Calu3 (cell line): ENCODE results near the gene SLC4A7. TPM values are rescaled to one million over a fixed set of nuclear protein-coding genes. Genes with fewer than 3 reads are reported as not detected.

Experiments used
- BruUV-seq: library from RNA; stranded (reverse); fragments of 400-500 nt; replicated peaks from 2 replicates; lab custom pipeline; 2021; lab: Mats Ljungman, UMichigan
- CTCF ChIA-PET: fragments of 300-600 bp; sonication (Branson Sonifier 250); formaldehyde crosslinking; loops from one replicate; lab custom pipeline; 2022; ENCODE audit warnings: antibody characterized with exemption; lab: Charles Lee
- DNase-seq: peaks from one replicate; pipeline ENCODE4 v3.0.0; 2022
- H3K27ac Mint-ChIP-seq: one replicate; pipeline ENCODE4 v1.8.0; 2022; ENCODE audit warnings: mixed read lengths; ENCODE audit not compliant: unreplicated experiment
- H3K27me3 Mint-ChIP-seq: one replicate; pipeline ENCODE4 v1.8.0; 2022; ENCODE audit warnings: mixed read lengths; ENCODE audit not compliant: unreplicated experiment
- H3K36me3 Mint-ChIP-seq: one replicate; pipeline ENCODE4 v1.8.0; 2022; ENCODE audit warnings: mild to moderate bottlenecking, moderate library complexity, mixed read lengths; ENCODE audit not compliant: insufficient read depth, unreplicated experiment
- H3K4me1 Mint-ChIP-seq: one replicate; pipeline ENCODE4 v1.8.0; 2022; ENCODE audit warnings: mild to moderate bottlenecking, low read depth, mixed read lengths; ENCODE audit not compliant: unreplicated experiment
- H3K4me3 Mint-ChIP-seq: one replicate; pipeline ENCODE4 v1.8.0; 2022; ENCODE audit warnings: mild to moderate bottlenecking, low read depth, moderate library complexity, mixed read lengths; ENCODE audit not compliant: unreplicated experiment
- H3K9me3 Mint-ChIP-seq: one replicate; pipeline ENCODE4 v1.8.0; 2022; ENCODE audit warnings: low read depth, mixed read lengths; ENCODE audit not compliant: unreplicated experiment
- CTCF ChIP-seq: fragments of 200-600 bp; IDR thresholded peaks from one replicate; pipeline ENCODE4 v1.8.0; 2022; ENCODE audit warnings: antibody characterized with exemption; ENCODE audit not compliant: unreplicated experiment
- intact Hi-C: fragments of 100-400 bp; cut with micrococcal nuclease; formaldehyde crosslinking; loops from one replicate; pipeline ENCODE4 v1.10.0; 2022; ENCODE audit not compliant: unreplicated experiment
- total RNA-seq: library from RNA; stranded (reverse); gene quantifications from 2 replicates; pipeline ENCODE4 v1.2.3, GENCODE V29; 2022

Gene SLC4A7
- total RNA-seq, 1 experiment from 2014 or later: 61.6 TPM

- Mint-ChIP-seq H3K27me3 (no peaks in the 10 kb centered on the region), H3K36me3 (peaks cover 5% of the 10 kb centered on the region), H3K4me1 (no peaks in the 10 kb centered on the region), H3K9me3 (no peaks in the 10 kb centered on the region), H3K4me3 (no peak overlapping the region), H3K27ac (no peak overlapping the region)
- no TSS peak for BruUV-seq
- no peak for DNase-seq
- TF ChIP-seq CTCF: no peak
- intact Hi-C loops: no loop called here
- CTCF ChIA-PET: no interaction called here
Measured at GRCh38 chr3:27380433-27381357, 103.5 kb downstream of the SLC4A7 start.

GRCh38 chr3:27378331-27378730, 105.9 kb downstream of the SLC4A7 start:
- Mint-ChIP-seq H3K36me3 (no peaks in the 10 kb centered on the region), H3K4me1 (no peaks in the 10 kb centered on the region), H3K27me3 (no peaks in the 10 kb centered on the region), H3K4me3 (no peak overlapping the region), H3K9me3 (no peaks in the 10 kb centered on the region), H3K27ac (peak overlapping the region; percentile 8)
- no TSS peak for BruUV-seq
- CTCF ChIA-PET: no interaction called here
- intact Hi-C loops: no loop called here
- TF ChIP-seq CTCF: no peak
- no peak for DNase-seq

- no peak overlapping the region for H3K27ac Mint-ChIP-seq
- CTCF ChIA-PET: no interaction called here
- intact Hi-C loops: no loop called here
- H3K4me1 Mint-ChIP-seq: no peaks in the 10 kb centered on the region
- no peaks in the 10 kb centered on the region for H3K27me3 Mint-ChIP-seq
- no peak for DNase-seq
- H3K36me3 Mint-ChIP-seq: peaks cover 3% of the 10 kb centered on the region
- no peak for TF ChIP-seq CTCF
- H3K4me3 Mint-ChIP-seq: no peak overlapping the region
- no TSS peak for BruUV-seq
- no peaks in the 10 kb centered on the region for H3K9me3 Mint-ChIP-seq
Measured at GRCh38 chr3:27376109-27376772, 107.9 kb downstream of the SLC4A7 start.

- Mint-ChIP-seq H3K4me3 (peak within 1 kb of the TSS; percentile 99), H3K9me3 (no peaks in the 10 kb centered on the region), H3K4me1 (peaks cover 8% of the 10 kb centered on the region), H3K36me3 (peaks cover 16% of the 10 kb centered on the region), H3K27ac (peak within 1 kb of the TSS; percentile 95), H3K27me3 (no peaks in the 10 kb centered on the region)
- BruUV-seq: no TSS peak
- intact Hi-C loops: no loop called here
- DNase-seq: peak; percentile 94
- CTCF ChIA-PET: no interaction called here
- no peak for TF ChIP-seq CTCF
Measured at GRCh38 chr3:27368831-27369607, 115.2 kb downstream of the SLC4A7 start, which contains the start of gene NEK10. Gene NEK10, minus strand, starts transcription at chr3:27369383. Its CDS starts 16,501 bp downstream, at chr3:27352882.
